ENCODE results near the gene JPH2.
A peak's percentile ranks its signal among the peaks of the same experiment; 100 is the strongest.

The JPH2 gene

GRCh38 chr20:44065401-44066340, 121.3 kb downstream of the JPH2 start:
- peak; percentile 38 for FAIRE-seq

GRCh38 chr20:44064501-44065400, 122.2 kb downstream of the JPH2 start:
- DNase-seq (ENCODE audit: insufficient read length, low spot score) (no peak), FAIRE-seq (peak; percentile 81)

More at GRCh38 chr20:44065401-44066340, 121.3 kb downstream of the JPH2 start:
- no peak for DNase-seq (ENCODE audit: insufficient read length, low spot score)

Measured in HTR-8/SVneo (cell line).